HG03457 (cell line): ENCODE results near the gene MDN1.
A peak's percentile ranks its signal among the peaks of the same experiment; 100 is the strongest.

Experiments
- ATAC-seq: cut with Tn5 transposase; IDR thresholded peaks from one replicate; pipeline ENCODE4 v1.9.1; 2021; ENCODE audit warnings: moderate number of reproducible peaks; ENCODE audit not compliant: unreplicated experiment

MDN1 gene

GRCh38 chr6:89610149-89610642 is 209.4 kb downstream of the MDN1 start:
- no peak for ATAC-seq

DNA sequence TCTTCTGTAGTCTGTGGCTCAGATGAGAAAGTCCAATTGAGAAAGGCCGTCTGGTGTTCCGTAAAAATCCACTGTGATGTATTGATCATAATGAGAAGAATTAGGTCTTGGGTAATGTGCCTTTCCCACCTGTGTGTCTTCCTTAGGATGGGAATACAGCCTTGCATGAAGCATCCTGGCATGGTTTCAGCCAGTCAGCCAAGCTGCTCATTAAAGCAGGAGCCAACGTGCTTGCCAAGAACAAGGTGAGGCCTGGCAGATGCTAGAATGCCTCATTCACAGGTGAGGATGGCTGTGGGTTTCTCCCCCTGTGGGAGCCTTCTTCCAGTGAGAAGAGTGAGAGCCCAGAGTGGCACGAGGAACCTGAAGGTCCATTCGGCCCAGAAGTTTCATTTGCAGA is 213.7 kb downstream of the MDN1 start:
- no peak for ATAC-seq

DNA sequence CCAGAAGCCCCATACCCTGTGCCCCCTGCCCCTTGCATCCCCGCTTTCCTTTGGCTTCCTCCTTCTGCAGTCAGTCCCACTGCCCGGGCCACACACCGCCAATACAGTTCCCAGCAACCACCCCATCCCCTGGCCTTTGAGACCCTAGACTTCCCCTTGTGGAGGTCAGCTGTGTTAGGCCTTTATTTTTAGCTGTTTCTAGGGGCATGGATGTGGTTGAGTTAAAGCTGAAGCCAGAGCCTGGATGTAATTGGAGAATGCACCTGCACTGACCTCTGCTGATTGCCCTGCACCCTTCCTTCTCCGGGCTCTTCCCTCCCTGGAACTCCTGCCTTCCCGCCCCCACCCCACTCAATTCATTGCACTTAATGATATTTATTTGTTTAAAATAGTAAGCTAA is 214.9 kb downstream of the MDN1 start:
- ATAC-seq = no peak

DNA sequence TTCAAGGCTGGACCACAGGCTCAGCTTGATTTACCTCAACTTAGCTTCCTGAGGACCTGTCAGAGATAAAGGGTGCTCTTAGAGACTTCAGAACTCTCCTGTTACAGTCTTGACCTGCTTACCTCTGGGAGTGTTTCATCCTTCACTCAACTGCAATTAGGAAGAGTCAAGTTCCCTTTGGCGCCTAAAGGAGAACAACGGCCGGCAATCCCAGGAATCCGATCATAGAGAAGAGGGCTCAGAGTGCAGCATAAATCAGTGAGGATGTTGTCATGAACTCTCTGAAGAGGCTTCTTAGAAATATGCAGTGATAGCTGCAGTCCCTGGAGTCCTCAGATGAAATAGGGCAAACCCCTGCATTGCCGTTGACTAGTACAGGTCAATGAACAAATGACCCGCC is 217.4 kb downstream of the MDN1 start:
- ATAC-seq = no peak

DNA sequence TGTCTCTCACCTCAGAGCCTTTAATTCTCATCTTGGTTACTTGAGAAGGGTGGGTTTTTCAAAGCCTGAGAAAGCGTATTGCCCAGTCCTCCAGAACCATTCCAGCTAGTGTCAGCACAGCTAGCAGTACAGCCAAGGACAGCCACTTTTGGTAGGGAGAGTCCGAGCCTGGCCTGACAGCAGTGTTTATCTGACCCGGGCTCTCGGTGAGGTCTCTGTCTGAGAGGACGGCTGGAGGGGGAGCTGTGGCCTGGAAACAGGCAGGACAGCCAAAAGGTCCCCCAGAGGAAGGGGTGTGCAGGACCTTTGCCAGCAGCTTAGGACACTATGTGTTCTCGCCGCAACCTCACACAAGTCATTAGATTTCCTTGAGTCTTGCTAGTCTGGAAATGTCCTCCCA is 219.9 kb downstream of the MDN1 start:
- no peak for ATAC-seq

DNA sequence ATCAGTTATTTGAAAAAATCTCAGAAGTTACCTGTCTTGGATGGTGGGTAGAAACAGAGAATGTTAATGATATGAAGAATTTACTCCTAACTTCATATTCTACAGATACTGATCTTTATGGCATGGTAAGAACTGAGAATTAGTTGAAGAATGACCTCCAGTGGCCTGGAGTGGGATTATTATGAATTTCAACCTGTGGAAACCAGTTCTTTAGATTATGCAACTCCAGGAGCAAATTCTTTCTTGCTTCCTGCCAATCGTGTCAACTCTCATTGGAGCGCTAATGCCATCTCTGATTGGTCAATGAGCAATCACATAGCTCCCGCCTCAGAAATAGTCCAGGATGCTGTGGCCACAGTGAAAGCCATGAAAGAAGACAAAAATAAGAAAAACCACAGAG is 221.6 kb downstream of the MDN1 start:
- no peak for ATAC-seq

DNA sequence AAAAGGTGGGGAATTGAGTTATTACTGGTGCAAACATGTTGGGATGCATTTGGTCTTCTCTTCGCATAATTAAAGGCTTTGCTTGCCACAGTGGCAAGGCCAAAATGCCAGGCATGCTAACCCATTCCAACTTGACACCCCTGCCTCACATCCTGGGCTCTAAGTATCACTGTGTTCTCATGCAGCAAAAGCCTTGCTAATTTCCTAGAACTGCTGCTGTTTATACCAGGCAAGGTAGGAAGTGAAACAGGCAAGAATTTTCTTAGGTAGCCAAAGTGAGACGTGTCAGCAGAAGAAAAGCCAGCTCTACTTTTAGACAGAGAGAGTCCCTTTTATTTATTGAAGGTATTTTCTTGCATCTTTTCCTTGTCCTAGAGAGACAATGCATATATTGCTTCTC is 222.2 kb downstream of the MDN1 start:
- ATAC-seq = no peak

- ATAC-seq = no peak
Observed at GRCh38 chr6:89596484-89596883, 223.1 kb downstream of the MDN1 start.

DNA sequence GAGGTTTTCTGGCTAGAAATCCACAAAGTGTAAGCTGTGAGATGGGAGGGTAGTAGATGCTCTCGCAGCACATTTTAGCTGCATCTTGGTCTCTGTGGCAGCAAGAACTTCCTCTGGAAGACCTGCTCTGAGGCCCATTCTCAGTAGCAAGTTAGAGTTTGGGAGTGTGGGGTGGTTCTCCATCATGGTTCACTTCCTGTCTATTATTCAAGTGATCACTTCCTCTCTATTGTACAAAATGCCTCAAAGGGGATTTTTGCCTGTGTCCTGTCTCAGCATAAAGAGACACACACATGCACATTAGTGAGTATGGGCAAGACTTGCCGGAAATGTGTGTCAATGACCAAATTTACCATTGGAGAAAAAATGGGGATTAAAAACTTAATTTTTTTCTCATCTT is 223.5 kb downstream of the MDN1 start:
- ATAC-seq = peak; percentile 84
